Transverse colon (tissue), 4 donors: ENCODE results near the gene LBHD2.

Source experiments
- EP300 ChIP-seq: sonication (generic); formaldehyde crosslinking; IDR thresholded peaks from one replicate; pipeline ENCODE4 v1.6.1; 2017; ENCODE audit warnings: antibody characterized with exemption, low read depth
- POLR2A ChIP-seq: fragments of 450-650 bp; IDR thresholded peaks from one replicate; pipeline ENCODE4 v1.6.1; 2016; ENCODE audit warnings: antibody characterized with exemption, mild to moderate bottlenecking, moderate library complexity
- POLR2AphosphoS5 ChIP-seq, 3 donors: sonication (generic); formaldehyde crosslinking; IDR thresholded peaks; one replicate each; pipeline ENCODE4 v1.6.1; 2016; ENCODE audit warnings: antibody characterized with exemption in 3 of 3
- TF ChIP-seq, protein P1 (sequence below), 5 experiments: fragments of 200-600 bp in 3 of 5; fragments of 450-650 bp in 2 of 5; sonication (generic) in 3 of 5; IDR thresholded peaks; 1 replicate in 2 of 5; 2 replicates in 3 of 5; pipeline ENCODE4 v1.5.1; 2016 to 2017; ENCODE audit warnings: antibody characterized with exemption in 5 of 5, inconsistent platforms in 3 of 5, mild to moderate bottlenecking in 2 of 5, moderate library complexity in 1 of 5

DNA sequence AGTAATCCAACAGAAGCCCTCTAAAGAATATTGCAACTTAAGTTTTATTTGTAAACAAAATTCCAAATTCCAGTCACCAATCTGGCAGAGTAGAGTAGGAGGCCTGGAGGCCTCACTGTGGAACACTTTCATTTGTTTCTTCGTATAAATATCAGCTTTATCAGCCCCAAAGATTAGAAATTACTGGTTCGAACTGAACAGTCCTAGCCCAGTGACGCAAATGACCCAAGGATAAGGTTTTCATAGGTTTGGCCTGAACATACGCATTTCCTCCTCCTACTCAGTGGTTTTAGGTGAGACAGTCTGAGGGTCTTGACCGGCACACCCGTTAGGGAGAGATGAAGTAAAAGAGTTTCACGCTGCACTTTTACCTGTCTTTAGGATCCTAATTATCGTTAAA is 28.3 kb upstream of the LBHD2 start:
- TF ChIP-seq, protein P1, sequence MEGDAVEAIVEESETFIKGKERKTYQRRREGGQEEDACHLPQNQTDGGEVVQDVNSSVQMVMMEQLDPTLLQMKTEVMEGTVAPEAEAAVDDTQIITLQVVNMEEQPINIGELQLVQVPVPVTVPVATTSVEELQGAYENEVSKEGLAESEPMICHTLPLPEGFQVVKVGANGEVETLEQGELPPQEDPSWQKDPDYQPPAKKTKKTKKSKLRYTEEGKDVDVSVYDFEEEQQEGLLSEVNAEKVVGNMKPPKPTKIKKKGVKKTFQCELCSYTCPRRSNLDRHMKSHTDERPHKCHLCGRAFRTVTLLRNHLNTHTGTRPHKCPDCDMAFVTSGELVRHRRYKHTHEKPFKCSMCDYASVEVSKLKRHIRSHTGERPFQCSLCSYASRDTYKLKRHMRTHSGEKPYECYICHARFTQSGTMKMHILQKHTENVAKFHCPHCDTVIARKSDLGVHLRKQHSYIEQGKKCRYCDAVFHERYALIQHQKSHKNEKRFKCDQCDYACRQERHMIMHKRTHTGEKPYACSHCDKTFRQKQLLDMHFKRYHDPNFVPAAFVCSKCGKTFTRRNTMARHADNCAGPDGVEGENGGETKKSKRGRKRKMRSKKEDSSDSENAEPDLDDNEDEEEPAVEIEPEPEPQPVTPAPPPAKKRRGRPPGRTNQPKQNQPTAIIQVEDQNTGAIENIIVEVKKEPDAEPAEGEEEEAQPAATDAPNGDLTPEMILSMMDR (IDR thresholded peaks at IDR 0.05), result no peak
- TF ChIP-seq POLR2AphosphoS5 (IDR thresholded peaks at IDR 0.05) (no peak), EP300 (no peak), POLR2A (no peak)
